Neuron (in vitro differentiated cells): ENCODE measurements around the gene AMER2.

ENCODE experiments used
- H2AFZ ChIP-seq: one replicate; pipeline ENCODE4 v1.6.1; 2013; ENCODE audit warnings: low read depth, mild to moderate bottlenecking, inconsistent platforms, low read length, moderate library complexity
- H3K27me3 ChIP-seq: one replicate; pipeline ENCODE4 v1.6.1; 2013; ENCODE audit warnings: low read length; ENCODE audit not compliant: insufficient read depth
- H3K36me3 ChIP-seq: one replicate; pipeline ENCODE4 v1.6.1; 2013; ENCODE audit warnings: low read length; ENCODE audit not compliant: insufficient read depth
- H3K4me1 ChIP-seq: one replicate; pipeline ENCODE4 v1.6.1; 2013; ENCODE audit warnings: low read length; ENCODE audit not compliant: insufficient read depth
- H3K4me3 ChIP-seq: 2 replicates; pipeline ENCODE4 v1.5.1; 2013; ENCODE audit warnings: mild to moderate bottlenecking, low read length, moderate library complexity
- H3K9me3 ChIP-seq: one replicate; pipeline ENCODE4 v1.6.1; 2013; ENCODE audit warnings: low read length

Gene AMER2

GRCh38 chr13:25135896-25136295 lies 36.2 kb downstream of the AMER2 start:
- H3K27me3 ChIP-seq = peaks cover 12% of the 10 kb centered on the region
- H3K4me3 ChIP-seq = no peak overlapping the region
- no peak overlapping the region for H2AFZ ChIP-seq
- H3K9me3 ChIP-seq = peaks cover 1% of the 10 kb centered on the region
- H3K4me1 ChIP-seq = peaks cover 8% of the 10 kb centered on the region
- H3K36me3 ChIP-seq = no peaks in the 10 kb centered on the region

- H3K4me1 ChIP-seq = peaks cover 8% of the 10 kb centered on the region
- no peaks in the 10 kb centered on the region for H3K36me3 ChIP-seq
- peaks cover 1% of the 10 kb centered on the region for H3K9me3 ChIP-seq
- H3K27me3 ChIP-seq = peaks cover 8% of the 10 kb centered on the region
- no peak overlapping the region for H2AFZ ChIP-seq
- no peak overlapping the region for H3K4me3 ChIP-seq
Observed at GRCh38 chr13:25132751-25133390, 39.2 kb downstream of the AMER2 start.

- H3K36me3 ChIP-seq = no peaks in the 10 kb centered on the region
- H2AFZ ChIP-seq = no peak overlapping the region
- H3K27me3 ChIP-seq = peaks cover 6% of the 10 kb centered on the region
- H3K9me3 ChIP-seq = peaks cover 1% of the 10 kb centered on the region
- peaks cover 4% of the 10 kb centered on the region for H3K4me1 ChIP-seq
- H3K4me3 ChIP-seq = no peak overlapping the region
Observed at GRCh38 chr13:25131881-25132420, 40.1 kb downstream of the AMER2 start.

GRCh38 chr13:25130944-25131343 lies 41.1 kb downstream of the AMER2 start:
- H3K27me3 ChIP-seq = no peaks in the 10 kb centered on the region
- no peak overlapping the region for H2AFZ ChIP-seq
- no peak overlapping the region for H3K4me3 ChIP-seq
- no peaks in the 10 kb centered on the region for H3K36me3 ChIP-seq
- peaks cover 1% of the 10 kb centered on the region for H3K9me3 ChIP-seq
- no peaks in the 10 kb centered on the region for H3K4me1 ChIP-seq

- Histone ChIP-seq H3K27me3 (peaks cover 2% of the 10 kb centered on the region), H3K9me3 (no peaks in the 10 kb centered on the region), H3K4me1 (peaks cover 6% of the 10 kb centered on the region), H2AFZ (no peak overlapping the region), H3K4me3 (no peak overlapping the region), H3K36me3 (no peaks in the 10 kb centered on the region)
Observed at GRCh38 chr13:25118378-25118905, 53.6 kb downstream of the AMER2 start.

GRCh38 chr13:25117312-25117711 lies 54.8 kb downstream of the AMER2 start:
- H3K27me3 ChIP-seq = peaks cover 6% of the 10 kb centered on the region

GRCh38 chr13:25116044-25116443 lies 56.0 kb downstream of the AMER2 start:
- Histone ChIP-seq H3K9me3 (no peaks in the 10 kb centered on the region), H3K4me1 (peaks cover 6% of the 10 kb centered on the region), H2AFZ (no peak overlapping the region), H3K4me3 (no peak overlapping the region), H3K27me3 (peaks cover 6% of the 10 kb centered on the region), H3K36me3 (no peaks in the 10 kb centered on the region)

More at GRCh38 chr13:25117312-25117711, 54.8 kb downstream of the AMER2 start:
- no peaks in the 10 kb centered on the region for H3K9me3 ChIP-seq
- H3K36me3 ChIP-seq = no peaks in the 10 kb centered on the region
- H2AFZ ChIP-seq = no peak overlapping the region
- H3K4me3 ChIP-seq = no peak overlapping the region
- peaks cover 6% of the 10 kb centered on the region for H3K4me1 ChIP-seq

GRCh38 chr13:25114220-25114619 lies 57.9 kb downstream of the AMER2 start:
- Histone ChIP-seq H3K4me3 (no peak overlapping the region), H3K27me3 (peaks cover 4% of the 10 kb centered on the region), H2AFZ (no peak overlapping the region)

GRCh38 chr13:25112695-25113255 lies 59.3 kb downstream of the AMER2 start:
- Histone ChIP-seq H3K4me1 (peaks cover 6% of the 10 kb centered on the region), H2AFZ (no peak overlapping the region), H3K9me3 (no peaks in the 10 kb centered on the region), H3K27me3 (peaks cover 4% of the 10 kb centered on the region), H3K4me3 (no peak overlapping the region), H3K36me3 (no peaks in the 10 kb centered on the region)

More at GRCh38 chr13:25114220-25114619, 57.9 kb downstream of the AMER2 start:
- peaks cover 6% of the 10 kb centered on the region for H3K4me1 ChIP-seq
- no peaks in the 10 kb centered on the region for H3K9me3 ChIP-seq
- no peaks in the 10 kb centered on the region for H3K36me3 ChIP-seq
